Loucy (cell line): Measurements from ENCODE around the gene NOL12.

Source experiments
- EZH2phosphoT487 ChIP-seq: fragments of 200-600 bp; IDR thresholded peaks from 2 replicates; pipeline ENCODE4 v1.6.1; 2018; ENCODE audit warnings: antibody characterized with exemption, mild to moderate bottlenecking, moderate library complexity, borderline replicate concordance
- TF ChIP-seq, protein P1 (sequence below): fragments of 200-600 bp; sonication (generic); conservative IDR thresholded peaks from 2 replicates; pipeline ENCODE4 v1.5.1; 2014; ENCODE audit warnings: mild to moderate bottlenecking, antibody characterized with exemption, low read length

DNA sequence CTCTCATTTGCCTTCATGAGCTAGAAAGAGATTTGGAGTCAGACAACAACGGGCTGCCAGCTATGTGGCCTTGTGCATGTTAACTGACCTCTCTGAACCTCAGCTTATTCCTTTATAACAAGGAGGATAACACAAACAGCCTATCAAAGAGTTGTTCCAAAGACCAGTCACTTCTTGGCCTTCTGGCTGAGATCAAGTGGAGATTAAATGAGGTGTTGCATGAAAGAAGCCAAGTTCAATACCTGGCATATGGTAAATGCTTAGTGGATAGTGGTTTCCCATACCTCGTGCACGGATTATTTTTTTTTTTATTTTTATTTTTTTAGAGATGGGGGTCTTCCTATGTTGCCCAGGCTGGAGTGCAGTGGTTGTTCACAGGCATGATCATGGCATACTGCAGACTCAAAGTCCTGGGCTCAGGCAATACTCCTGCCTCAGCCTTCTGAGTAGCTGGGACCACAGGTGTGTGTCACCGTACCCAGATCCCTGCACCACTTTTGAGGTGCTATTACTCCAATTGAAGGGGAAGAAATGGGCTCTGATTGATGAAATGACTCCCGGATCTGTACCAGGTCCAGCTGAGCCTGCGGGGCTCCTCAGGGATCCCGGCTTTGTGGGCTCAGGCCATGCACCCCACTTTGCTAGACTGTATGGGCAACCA is 5.8 kb upstream of the NOL12 start:
- no peak for TF ChIP-seq EZH2phosphoT487
- TF ChIP-seq, protein P1, sequence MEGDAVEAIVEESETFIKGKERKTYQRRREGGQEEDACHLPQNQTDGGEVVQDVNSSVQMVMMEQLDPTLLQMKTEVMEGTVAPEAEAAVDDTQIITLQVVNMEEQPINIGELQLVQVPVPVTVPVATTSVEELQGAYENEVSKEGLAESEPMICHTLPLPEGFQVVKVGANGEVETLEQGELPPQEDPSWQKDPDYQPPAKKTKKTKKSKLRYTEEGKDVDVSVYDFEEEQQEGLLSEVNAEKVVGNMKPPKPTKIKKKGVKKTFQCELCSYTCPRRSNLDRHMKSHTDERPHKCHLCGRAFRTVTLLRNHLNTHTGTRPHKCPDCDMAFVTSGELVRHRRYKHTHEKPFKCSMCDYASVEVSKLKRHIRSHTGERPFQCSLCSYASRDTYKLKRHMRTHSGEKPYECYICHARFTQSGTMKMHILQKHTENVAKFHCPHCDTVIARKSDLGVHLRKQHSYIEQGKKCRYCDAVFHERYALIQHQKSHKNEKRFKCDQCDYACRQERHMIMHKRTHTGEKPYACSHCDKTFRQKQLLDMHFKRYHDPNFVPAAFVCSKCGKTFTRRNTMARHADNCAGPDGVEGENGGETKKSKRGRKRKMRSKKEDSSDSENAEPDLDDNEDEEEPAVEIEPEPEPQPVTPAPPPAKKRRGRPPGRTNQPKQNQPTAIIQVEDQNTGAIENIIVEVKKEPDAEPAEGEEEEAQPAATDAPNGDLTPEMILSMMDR: no peak
